H1 (cell line): ENCODE measurements around the gene ACYP2. TPM values are rescaled to one million over a fixed set of nuclear protein-coding genes. Genes with fewer than 3 reads are reported as not detected.

ENCODE experiments used
- CTCF ChIA-PET: fragments of 300-600 bp; sonication (Branson Sonifier 250); formaldehyde crosslinking; loops from one replicate; lab custom pipeline; 2021; ENCODE audit not compliant: partially characterized antibody; lab: Charles Lee
- POLR2A ChIA-PET: fragments of 300-600 bp; sonication (Branson Sonifier 250); formaldehyde crosslinking; loops from one replicate; lab custom pipeline; 2021; ENCODE audit warnings: inconsistent platforms; ENCODE audit not compliant: partially characterized antibody; lab: Charles Lee
- DNase-seq, 2 experiments: peaks; one replicate each; pipeline versions ENCODE4 v3.0.0 to v3.0.0-alpha.2; 2010 to 2022; ENCODE audit warnings: low spot score in 2 of 2, low read depth in 1 of 2, mixed read lengths in 1 of 2
- FAIRE-seq: peaks from 2 replicates; lab custom pipeline; 2011; peaks lifted over from hg19 to GRCh38; lab: Jason Lieb, UNC
- H2AFZ ChIP-seq: 2 replicates; pipeline ENCODE4 v1.8.1; 2012; ENCODE audit warnings: low read length, inconsistent platforms
- H2AK5ac ChIP-seq: 2 replicates; pipeline ENCODE4 v1.6.1; 2013; ENCODE audit warnings: low read depth, low read length
- H2BK120ac ChIP-seq: replicated peaks from 2 replicates; pipeline ENCODE3; 2013; ENCODE audit warnings: low read depth, low read length, inconsistent platforms
- H2BK12ac ChIP-seq: 2 replicates; pipeline ENCODE4 v1.6.1; 2013; ENCODE audit warnings: low read depth, low read length
- H2BK15ac ChIP-seq: 2 replicates; pipeline ENCODE4 v1.6.1; 2013; ENCODE audit warnings: low read length
- H2BK20ac ChIP-seq: 2 replicates; pipeline ENCODE4 v1.6.1; 2013; ENCODE audit warnings: low read length
- H2BK5ac ChIP-seq: 2 replicates; pipeline ENCODE4 v1.6.1; 2013; ENCODE audit warnings: low read depth, low read length
- H3K14ac ChIP-seq: 2 replicates; pipeline ENCODE4 v1.6.1; 2013; ENCODE audit warnings: inconsistent platforms; ENCODE audit not compliant: insufficient read length
- H3K18ac ChIP-seq: 2 replicates; pipeline ENCODE4 v1.6.1; 2013; ENCODE audit warnings: low read length; ENCODE audit errors: extremely low read depth
- H3K23ac ChIP-seq: 2 replicates; pipeline ENCODE4 v1.6.1; 2013; ENCODE audit warnings: inconsistent platforms; ENCODE audit not compliant: insufficient read length
- H3K23me2 ChIP-seq: 2 replicates; pipeline ENCODE4 v1.6.1; 2013; ENCODE audit warnings: low read depth, low read length
- H3K27ac ChIP-seq: 2 replicates; pipeline ENCODE4 v1.6.1; 2011; ENCODE audit warnings: low read depth, low read length, inconsistent platforms
- H3K27me3 ChIP-seq, 4 experiments: replicated peaks in 1 of 4; 1 replicate in 1 of 4; 2 replicates in 3 of 4; pipeline versions ENCODE4 v1.6.1 to v1.8.1; 2011 to 2013; ENCODE audit warnings: low read length in 3 of 4, mild to moderate bottlenecking in 3 of 4, inconsistent platforms in 2 of 4, mixed read lengths in 2 of 4, moderate library complexity in 1 of 4; ENCODE audit not compliant: control insufficient read depth in 3 of 4, insufficient read depth in 3 of 4; ENCODE audit errors: extremely low read depth in 1 of 4
- H3K36me3 ChIP-seq, 4 experiments: 2 replicates each; pipeline versions ENCODE4 v1.6.1 to v1.8.1; 2011 to 2013; ENCODE audit warnings: mild to moderate bottlenecking in 4 of 4, low read length in 3 of 4, moderate library complexity in 2 of 4, control low read depth in 1 of 4, inconsistent platforms in 1 of 4; ENCODE audit not compliant: insufficient read depth in 4 of 4, control insufficient read depth in 2 of 4
- H3K4ac ChIP-seq: replicated peaks from 2 replicates; pipeline ENCODE3; 2013; ENCODE audit warnings: low read length, low read depth, mixed read lengths, inconsistent platforms; ENCODE audit not compliant: insufficient read length
- H3K4me1 ChIP-seq, 4 experiments: replicated peaks in 1 of 4; 1 replicate in 1 of 4; 2 replicates in 3 of 4; pipeline versions ENCODE4 v1.6.1 to v1.8.1; 2011 to 2013; ENCODE audit warnings: low read length in 3 of 4, inconsistent platforms in 2 of 4, mixed read lengths in 1 of 4; ENCODE audit not compliant: insufficient read depth in 4 of 4, control insufficient read depth in 3 of 4
- H3K4me2 ChIP-seq, 2 experiments: 2 replicates each; pipeline versions ENCODE4 v1.6.1 to v1.8.1; 2011 to 2013; ENCODE audit warnings: low read depth in 2 of 2, low read length in 2 of 2, control low read depth in 1 of 2, inconsistent platforms in 1 of 2, mild to moderate bottlenecking in 1 of 2; ENCODE audit not compliant: insufficient read depth in 1 of 2
- H3K4me3 ChIP-seq, 4 experiments: fragments of 200-600, 300-600 bp in 1 of 4; sonication (generic), shearing (Covaris generic), sonication (Bioruptor Twin) in 1 of 4; 2 replicates each; pipeline versions ENCODE4 v1.5.1 to v1.8.1; 2011 to 2016; ENCODE audit warnings: low read length in 4 of 4, low read depth in 3 of 4, control low read depth in 2 of 4, inconsistent platforms in 2 of 4, mild to moderate bottlenecking in 2 of 4, mixed read lengths in 1 of 4, moderate library complexity in 1 of 4; ENCODE audit not compliant: insufficient read depth in 2 of 4; ENCODE audit errors: extremely low read depth in 1 of 4
- H3K56ac ChIP-seq: replicated peaks from 2 replicates; pipeline ENCODE3; 2013; ENCODE audit warnings: low read depth, mild to moderate bottlenecking, mixed read lengths, low read length, inconsistent platforms; ENCODE audit not compliant: insufficient read length
- H3K79me1 ChIP-seq: 2 replicates; pipeline ENCODE4 v1.6.1; 2013; ENCODE audit warnings: low read depth, low read length, control low read depth
- H3K79me2 ChIP-seq, 2 experiments: 2 replicates each; pipeline versions ENCODE4 v1.6.1 to v1.8.1; 2012 to 2013; ENCODE audit warnings: low read length in 2 of 2, mild to moderate bottlenecking in 2 of 2, inconsistent platforms in 1 of 2; ENCODE audit not compliant: insufficient read depth in 2 of 2, control insufficient read depth in 1 of 2
- H3K9ac ChIP-seq, 4 experiments: replicated peaks in 1 of 4; 1 replicate in 1 of 4; 2 replicates in 3 of 4; pipeline versions ENCODE4 v1.6.1 to v1.8.1; 2011 to 2013; ENCODE audit warnings: low read depth in 3 of 4, low read length in 3 of 4, control low read depth in 2 of 4, mild to moderate bottlenecking in 2 of 4, moderate library complexity in 2 of 4, inconsistent platforms in 1 of 4; ENCODE audit errors: extremely low read depth in 1 of 4
- H3K9me3 ChIP-seq, 2 experiments: 2 replicates each; pipeline versions ENCODE4 v1.6.1 to v1.8.1; 2012 to 2013; ENCODE audit warnings: mild to moderate bottlenecking in 2 of 2, moderate library complexity in 2 of 2, control low read depth in 1 of 2, inconsistent platforms in 1 of 2, low read depth in 1 of 2, low read length in 1 of 2, mixed read lengths in 1 of 2; ENCODE audit not compliant: insufficient read depth in 2 of 2
- H4K20me1 ChIP-seq, 2 experiments: replicated peaks in 1 of 2; 2 replicates each; pipeline versions ENCODE3 to v1.8.1; 2011 to 2013; ENCODE audit warnings: inconsistent platforms in 2 of 2, low read length in 2 of 2, mild to moderate bottlenecking in 1 of 2; ENCODE audit not compliant: insufficient read depth in 2 of 2, control insufficient read depth in 1 of 2
- H4K5ac ChIP-seq: 2 replicates; pipeline ENCODE4 v1.6.1; 2013; ENCODE audit warnings: low read length, low read depth, mixed read lengths, inconsistent platforms; ENCODE audit not compliant: insufficient read length
- H4K8ac ChIP-seq: 2 replicates; pipeline ENCODE4 v1.8.0; 2013; ENCODE audit warnings: mild to moderate bottlenecking, moderate library complexity, low read length, inconsistent platforms; ENCODE audit not compliant: insufficient read depth; ENCODE audit errors: extremely low read depth
- H4K91ac ChIP-seq: replicated peaks from 2 replicates; pipeline ENCODE3; 2013; ENCODE audit warnings: low read length, mixed read lengths, inconsistent platforms; ENCODE audit not compliant: insufficient read length
- BACH1 ChIP-seq: IDR thresholded peaks from 2 replicates; pipeline ENCODE4 v1.6.1; 2012; ENCODE audit warnings: low read length, improper control_type of control experiment
- GTF2F1 ChIP-seq: IDR thresholded peaks from 2 replicates; pipeline ENCODE4 v1.6.1; 2012; ENCODE audit warnings: low read depth, low read length, improper control_type of control experiment, borderline replicate concordance
- NRF1 ChIP-seq: IDR thresholded peaks from 2 replicates; pipeline ENCODE4 v1.6.1; 2011; ENCODE audit warnings: mild to moderate bottlenecking, low read depth, low read length, improper control_type of control experiment
- RXRA ChIP-seq: IDR thresholded peaks from 2 replicates; pipeline ENCODE4 v1.6.1; 2011; ENCODE audit warnings: low read depth, mild to moderate bottlenecking, low read length, moderate library complexity; ENCODE audit not compliant: insufficient read depth
- TEAD4 ChIP-seq: IDR thresholded peaks from 2 replicates; pipeline ENCODE4 v1.6.1; 2012; ENCODE audit warnings: low read depth, low read length, inconsistent platforms, mixed read lengths
- polyA plus RNA-seq, 7 experiments: library from polyadenylated mRNA; depleted of rRNA in 3 of 7; stranded (reverse) in 5 of 7; unstranded in 2 of 7; fragments of >200 nt in 5 of 7; fragments of 200-250 nt in 2 of 7; gene quantifications; 1 replicate in 5 of 7; 2 replicates in 1 of 7; 4 replicates in 1 of 7; pipeline versions ENCODE4 v1.2.1 to v1.2.3, GENCODE V29; 2011 to 2013; ENCODE audit warnings: missing spikeins in 2 of 7, mixed read lengths in 2 of 7
- total RNA-seq: library from RNA; stranded (reverse); fragmentation: NEBNext Ultra II Directional; extraction: Animal tissue kit (Norgen Biotek cat#: 25700); gene quantifications from 2 replicates; pipeline ENCODE4 v1.2.1, GENCODE V29; 2021
- TF ChIP-seq, protein P1 (sequence below): IDR thresholded peaks from 2 replicates; pipeline ENCODE4 v1.6.1; 2011; ENCODE audit warnings: low read length, improper control_type of control experiment

ACYP2 gene
- total and polyA plus RNA-seq, 2 of the 8 experiments (the other 6 are each of a cell fraction or from before 2014, with no cell fraction given), result 3.4 to 4.4 TPM

DNA sequence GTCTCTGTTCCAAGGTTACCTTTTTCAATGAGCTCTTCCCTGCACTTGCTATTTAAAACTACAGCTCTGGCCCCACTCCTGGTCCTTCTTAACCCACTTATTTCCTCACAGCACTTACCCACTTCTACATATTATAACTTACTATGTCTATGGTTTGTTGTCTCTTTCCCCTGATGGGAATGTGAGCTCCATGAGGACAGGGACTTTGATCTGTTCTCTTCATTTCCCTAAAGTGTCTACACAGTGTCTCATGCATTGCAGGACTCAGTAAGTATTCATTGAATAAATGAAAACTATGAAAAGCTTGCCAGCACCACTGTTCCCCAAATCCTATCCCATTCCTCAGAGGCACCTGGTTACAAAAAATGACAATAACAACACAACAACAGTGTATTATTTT lies 18.3 kb upstream of the ACYP2 start:
- no peak overlapping the region for H2BK120ac ChIP-seq
- no peak overlapping the region for H3K14ac ChIP-seq
- H2BK12ac ChIP-seq, result no peak overlapping the region
- H3K9ac ChIP-seq, result no peak overlapping the region
- no peak overlapping the region for H2AK5ac ChIP-seq
- H3K27ac ChIP-seq, result no peak overlapping the region
- H2BK15ac ChIP-seq, result no peak overlapping the region
- TF ChIP-seq BACH1 (no peak), NRF1 (no peak), RXRA (no peak), TEAD4 (no peak), GTF2F1 (no peak)
- TF ChIP-seq, protein P1, sequence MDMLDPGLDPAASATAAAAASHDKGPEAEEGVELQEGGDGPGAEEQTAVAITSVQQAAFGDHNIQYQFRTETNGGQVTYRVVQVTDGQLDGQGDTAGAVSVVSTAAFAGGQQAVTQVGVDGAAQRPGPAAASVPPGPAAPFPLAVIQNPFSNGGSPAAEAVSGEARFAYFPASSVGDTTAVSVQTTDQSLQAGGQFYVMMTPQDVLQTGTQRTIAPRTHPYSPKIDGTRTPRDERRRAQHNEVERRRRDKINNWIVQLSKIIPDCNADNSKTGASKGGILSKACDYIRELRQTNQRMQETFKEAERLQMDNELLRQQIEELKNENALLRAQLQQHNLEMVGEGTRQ, result no peak
- no peaks in the 10 kb centered on the region for H3K79me2 ChIP-seq
- H3K23me2 ChIP-seq, result no peaks in the 10 kb centered on the region
- CTCF ChIA-PET, result interaction anchor here (0.8 kb wide), 2 partner anchors 10 to 17 kb away, joined by 3 read pairs; no protein-coding TSS in a partner anchor
- H3K36me3 ChIP-seq, result no peaks in the 10 kb centered on the region
- POLR2A ChIA-PET, result no interaction called here
- no peak overlapping the region for H4K8ac ChIP-seq
- H2AFZ ChIP-seq, result no peak overlapping the region
- H4K5ac ChIP-seq, result no peak overlapping the region
- no peaks in the 10 kb centered on the region for H3K27me3 ChIP-seq
- peaks cover 0 to 6% of the 10 kb centered on the region in 2 experiments; a peak in 1 of 4 replicates for H3K9me3 ChIP-seq
- FAIRE-seq, result no peak
- no peak overlapping the region for H3K4ac ChIP-seq
- H4K91ac ChIP-seq, result no peak overlapping the region
- DNase-seq, result no peak
- peaks cover 0 to 7% (median 3%) of the 10 kb centered on the region in 4 experiments; a peak in 3 of 7 replicates for H3K4me1 ChIP-seq
- H3K56ac ChIP-seq, result no peak overlapping the region
- no peak overlapping the region for H2BK5ac ChIP-seq
- no peak overlapping the region for H3K4me2 ChIP-seq
- H3K23ac ChIP-seq, result no peak overlapping the region
- H3K79me1 ChIP-seq, result no peaks in the 10 kb centered on the region
- no peaks in the 10 kb centered on the region for H4K20me1 ChIP-seq
- H2BK20ac ChIP-seq, result no peak overlapping the region
- H3K4me3 ChIP-seq, result no peak overlapping the region
- H3K18ac ChIP-seq, result no peak overlapping the region
